Omental fat pad (tissue), 4 donors: ENCODE data around the gene ZNF483. TPM values are rescaled to one million over a fixed set of nuclear protein-coding genes. Genes with fewer than 3 reads are reported as not detected.
"Not testable (repeated sequence)": the region's sequence is repeated elsewhere in the genome, so short reads cannot be mapped to it uniquely, and the experiment has no call there.

Experiments used
- ATAC-seq: fragments of 150-250 bp; one replicate; pipeline ENCODE4 v1.9.1; 2016; ENCODE audit warnings: mild to moderate bottlenecking, moderate library complexity; ENCODE audit not compliant: low FRiP score
- DNase-seq: peaks from one replicate; pipeline ENCODE4 v3.0.0-alpha.2; 2019; ENCODE audit warnings: low spot score
- CTCF ChIP-seq, 3 donors: fragments of 450-650 bp; IDR thresholded peaks; one replicate each; pipeline ENCODE4 v1.5.1; 2016 to 2017; ENCODE audit warnings: antibody characterized with exemption in 3 of 3, mild to moderate bottlenecking in 3 of 3, moderate library complexity in 2 of 3
- total RNA-seq, 4 donors: library from RNA; depleted of rRNA; stranded (reverse); fragments of >200 nt; gene quantifications; one replicate each; pipeline ENCODE4 v1.1.0, GENCODE V29; 2016

ZNF483 gene
- total RNA-seq, 4 donors from 2014 or later = 2.8 to 11.9 (median 3.7) TPM

- no peak for TF ChIP-seq CTCF (IDR thresholded peaks at IDR 0.05)
- DNase-seq = no peak
- ATAC-seq = no peak
Observed at GRCh38 chr9:111613436-111614040, 88.6 kb downstream of the ZNF483 start.

GRCh38 chr9:111615928-111616327 is 90.9 kb downstream of the ZNF483 start:
- DNase-seq (no peak), ATAC-seq (no peak)
- TF ChIP-seq CTCF (IDR thresholded peaks at IDR 0.05) = no peak

GRCh38 chr9:111617349-111617748 is 92.4 kb downstream of the ZNF483 start:
- not testable (repeated sequence) for ATAC-seq

GRCh38 chr9:111621895-111622480 is 97.0 kb downstream of the ZNF483 start:
- DNase-seq (no peak), ATAC-seq (peak; percentile 75)
- TF ChIP-seq CTCF (IDR thresholded peaks at IDR 0.05) = peak in 1 of 3 donors; percentile 96

More at GRCh38 chr9:111617349-111617748, 92.4 kb downstream of the ZNF483 start:
- not testable (repeated sequence) for DNase-seq

GRCh38 chr9:111622626-111623025 is 97.6 kb downstream of the ZNF483 start:
- TF ChIP-seq CTCF (IDR thresholded peaks at IDR 0.05) = no peak
- DNase-seq (peak; percentile 67), ATAC-seq (peak; percentile 57)

Other genes starting within 250 kb of the ZNF483 start
- not detected for gene OR2K2, start 195.0 kb upstream of the ZNF483 start, total RNA-seq
- gene ECPAS, start 40.8 kb upstream of the ZNF483 start, total RNA-seq = 100 to 1,000 TPM in 3 of 4 donors, 10 to 100 TPM in 1; 92.8 to 153 (median 113) TPM
- 10 to 100 TPM; 28.0 to 63.8 (median 46.4) TPM for gene PTGR1, start 74.5 kb downstream of the ZNF483 start, total RNA-seq
- gene DNAJC25, start 106.2 kb downstream of the ZNF483 start, total RNA-seq = 10 to 100 TPM; 10.4 to 15.1 (median 14.0) TPM
- gene GNG10, start 136.4 kb downstream of the ZNF483 start, total RNA-seq = 100 to 1,000 TPM in 3 of 4 donors, 10 to 100 TPM in 1; 98.4 to 120 (median 104) TPM